GM18873 (cell line): ENCODE data around the gene TYK2.
"Not testable (repeated sequence)": the region's sequence is repeated elsewhere in the genome, so short reads cannot be mapped to it uniquely, and the experiment has no call there.

Source experiments
- ATAC-seq: cut with Tn5 transposase; IDR thresholded peaks from one replicate; pipeline ENCODE4 v1.9.1; 2021; ENCODE audit warnings: mild to moderate bottlenecking, moderate library complexity, moderate number of reproducible peaks; ENCODE audit not compliant: unreplicated experiment, low FRiP score

TYK2 gene

DNA sequence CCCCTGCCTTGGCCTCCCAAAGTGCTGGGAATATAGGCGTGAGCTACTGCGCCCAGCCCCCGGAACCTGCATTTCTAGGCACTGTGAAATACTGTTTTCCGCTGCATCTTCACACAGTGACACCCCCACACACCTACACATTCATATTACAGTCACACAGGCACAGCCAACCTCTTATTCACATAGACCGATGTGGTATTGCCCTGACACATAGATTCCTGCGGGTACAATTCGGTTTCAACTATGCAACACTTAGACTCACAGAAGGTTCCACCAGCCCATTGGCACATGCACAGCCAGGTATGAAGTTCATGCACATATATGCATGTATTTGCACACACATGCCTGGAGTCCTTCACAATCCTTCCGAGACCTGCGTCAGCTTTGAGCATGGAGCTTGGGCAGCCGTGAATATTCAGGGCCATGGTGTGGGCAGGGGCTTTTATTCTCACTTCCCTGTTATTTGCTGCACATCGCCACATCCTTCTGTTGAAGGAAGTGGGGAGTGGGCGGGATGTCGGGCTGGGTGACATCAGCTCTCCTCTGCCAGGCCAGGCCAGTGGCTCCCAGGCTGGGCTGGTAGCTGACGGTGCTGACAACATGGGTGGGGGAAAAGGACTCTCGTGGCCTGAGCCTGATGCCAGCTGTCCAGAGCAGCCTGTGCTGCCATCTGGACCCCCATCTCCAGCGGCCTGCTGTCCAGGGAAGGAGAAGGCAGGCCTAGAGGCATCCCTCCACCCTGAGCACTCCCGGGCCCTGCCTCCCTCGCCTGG is 28.3 kb upstream of the TYK2 start:
- ATAC-seq, result no peak

DNA sequence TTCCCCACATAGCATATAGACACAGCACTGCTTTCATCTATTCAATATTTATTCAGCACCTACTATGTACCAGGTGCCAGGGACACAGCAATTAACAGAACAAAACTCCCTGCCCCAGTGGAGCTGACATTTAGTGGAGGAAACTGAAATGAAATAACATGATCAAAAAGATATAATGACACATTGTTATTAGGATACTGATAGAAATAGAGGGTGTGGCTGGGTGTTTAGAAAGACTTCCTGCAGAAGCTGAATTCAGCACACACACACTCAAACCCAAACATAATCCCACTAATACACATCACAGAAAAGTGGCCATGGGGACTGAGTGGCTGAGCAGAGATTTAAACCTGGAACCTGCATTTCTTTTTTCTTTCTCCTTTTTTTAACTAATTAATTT is 26.7 kb upstream of the TYK2 start:
- no peak for ATAC-seq

DNA sequence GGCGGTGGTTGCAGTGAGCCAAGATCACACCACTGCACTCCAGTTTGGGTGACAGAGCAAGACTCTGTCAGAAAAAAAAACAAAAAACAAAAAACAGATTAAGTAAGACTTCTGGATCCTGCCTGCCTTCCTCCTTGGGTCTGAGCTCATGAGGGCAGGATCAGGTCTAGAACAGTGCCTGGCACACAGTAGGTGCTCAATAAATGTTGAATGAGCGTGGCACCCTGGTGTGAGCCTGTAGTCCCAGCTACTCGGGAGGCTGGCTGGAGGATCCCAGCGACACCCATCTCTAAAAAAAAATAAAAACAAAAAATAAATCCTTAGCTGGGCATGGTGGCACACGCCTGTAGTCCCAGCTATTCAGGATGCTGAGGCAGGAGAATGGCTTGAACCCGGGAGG is 25.8 kb upstream of the TYK2 start:
- no peak for ATAC-seq

DNA sequence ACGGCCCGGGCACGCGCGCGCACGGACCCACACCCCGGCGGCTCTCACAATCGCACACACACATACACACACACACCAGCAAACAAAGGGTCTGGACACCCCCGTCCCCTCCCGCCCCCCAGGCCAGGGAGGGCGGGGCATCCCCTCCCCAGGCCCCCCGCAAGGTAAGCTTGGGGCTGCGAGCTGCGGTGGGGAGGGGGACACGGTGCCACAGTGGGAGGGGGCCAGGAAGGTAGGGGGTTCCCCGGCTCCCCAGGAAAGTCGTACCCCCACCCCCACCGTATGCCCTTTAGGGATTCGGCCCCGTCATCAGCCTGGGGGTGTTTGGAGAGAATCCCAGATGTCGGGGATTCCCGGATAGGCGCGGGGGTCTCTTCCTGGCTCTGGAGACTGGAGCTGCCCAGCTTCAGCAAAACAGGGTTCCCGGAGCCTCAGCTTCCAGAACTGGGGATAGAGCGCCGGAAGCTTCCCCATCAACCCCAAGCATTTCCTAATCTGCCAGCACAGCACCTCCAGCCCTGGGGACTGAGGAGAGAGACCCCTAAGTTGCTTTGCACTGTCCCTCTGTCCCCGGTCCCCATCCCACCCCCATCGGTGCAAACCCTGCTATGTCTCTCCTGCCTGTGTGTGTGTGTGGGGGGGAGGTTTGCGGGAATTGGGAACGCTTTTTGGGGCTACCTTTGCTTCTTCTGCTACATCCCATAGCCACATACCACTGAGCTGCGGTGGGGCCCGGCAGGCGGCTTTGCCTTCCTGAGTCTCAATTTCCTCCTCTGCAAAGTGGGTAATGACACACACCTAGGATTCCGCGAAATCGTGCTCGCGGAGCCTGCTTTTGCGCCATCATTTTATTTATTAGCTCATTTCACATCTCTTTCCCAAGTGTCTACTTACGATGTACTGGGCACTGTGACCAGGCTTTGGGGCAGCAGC is 24.8 kb upstream of the TYK2 start:
- ATAC-seq, result no peak

DNA sequence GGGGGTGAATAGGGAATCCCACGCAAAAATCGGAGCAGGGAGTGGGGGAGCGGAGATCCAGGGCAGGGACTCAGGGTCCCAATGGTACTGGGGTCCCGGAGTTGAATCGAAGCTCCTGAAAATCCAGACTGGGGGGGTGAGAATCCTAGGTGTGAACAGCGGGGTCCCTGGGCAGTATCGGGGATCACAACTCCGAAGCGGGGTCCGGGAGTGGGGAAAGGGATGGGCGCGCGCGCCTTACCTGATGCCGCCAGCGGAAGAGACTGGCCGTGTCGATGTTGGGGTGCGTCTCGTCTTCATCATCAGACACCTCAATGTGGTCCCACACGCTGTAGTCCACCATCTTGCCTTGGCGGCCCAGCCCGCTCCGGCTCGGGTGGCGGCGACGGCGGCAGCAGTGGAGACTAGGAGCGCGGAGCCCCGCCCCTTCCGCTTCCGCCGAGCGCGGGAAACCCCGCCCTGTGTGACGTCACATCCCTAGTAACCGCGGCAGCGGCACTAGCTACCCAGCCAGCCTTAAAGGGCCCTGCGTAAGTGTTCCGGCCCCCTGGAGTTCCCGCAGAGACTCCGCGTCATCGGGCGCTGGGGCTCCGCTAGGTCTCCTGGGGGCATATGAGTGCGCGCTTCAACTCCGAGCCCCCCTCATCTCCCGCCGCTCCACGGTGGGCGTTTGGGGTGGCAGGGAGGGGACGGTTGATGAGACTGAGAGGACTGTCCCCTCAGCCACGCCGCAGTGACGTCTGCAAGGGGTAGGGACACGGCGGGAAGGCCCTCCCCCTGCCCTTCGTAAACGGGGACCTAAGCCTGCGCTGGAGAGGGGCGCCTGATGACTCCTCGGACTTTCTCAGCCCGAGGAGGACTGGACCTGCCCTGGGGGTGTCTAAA is 23.0 kb upstream of the TYK2 start, which contains the start of gene CDC37:
TSS of gene CDC37 (minus strand) at position 406 of the 885 bp plus-strand sequence. CDS start at position 343, 63 bp downstream.
- peak; percentile 69 for ATAC-seq

DNA sequence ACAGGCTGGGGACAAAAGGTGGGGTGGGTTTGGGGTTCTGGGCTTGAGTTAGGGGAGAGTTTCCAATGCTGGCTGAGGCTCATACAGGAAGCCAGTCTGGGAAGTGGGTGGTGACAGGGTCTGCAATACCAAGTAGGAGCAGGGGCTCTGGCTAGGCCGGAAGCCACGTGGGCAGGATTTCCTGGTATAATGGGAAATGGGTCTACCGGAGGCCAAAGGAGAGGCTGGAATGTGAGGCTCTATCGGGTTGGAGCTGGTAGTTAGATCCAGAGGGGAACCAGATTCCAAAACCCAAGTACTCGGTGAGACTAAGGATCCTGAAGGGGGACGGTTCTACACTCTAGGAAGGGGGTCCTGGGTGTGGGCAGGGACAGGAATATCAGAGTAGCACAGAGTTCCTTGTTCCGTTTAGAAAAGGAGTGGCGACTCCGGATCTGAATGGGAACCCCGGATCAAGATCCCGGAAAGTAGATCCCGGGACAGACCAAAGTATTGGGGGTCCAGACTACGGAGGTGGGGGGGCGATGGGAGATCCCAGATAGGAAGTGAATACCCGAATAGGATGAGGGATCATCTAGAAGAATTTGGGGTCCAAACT is 22.2 kb upstream of the TYK2 start:
- ATAC-seq, result no peak

DNA sequence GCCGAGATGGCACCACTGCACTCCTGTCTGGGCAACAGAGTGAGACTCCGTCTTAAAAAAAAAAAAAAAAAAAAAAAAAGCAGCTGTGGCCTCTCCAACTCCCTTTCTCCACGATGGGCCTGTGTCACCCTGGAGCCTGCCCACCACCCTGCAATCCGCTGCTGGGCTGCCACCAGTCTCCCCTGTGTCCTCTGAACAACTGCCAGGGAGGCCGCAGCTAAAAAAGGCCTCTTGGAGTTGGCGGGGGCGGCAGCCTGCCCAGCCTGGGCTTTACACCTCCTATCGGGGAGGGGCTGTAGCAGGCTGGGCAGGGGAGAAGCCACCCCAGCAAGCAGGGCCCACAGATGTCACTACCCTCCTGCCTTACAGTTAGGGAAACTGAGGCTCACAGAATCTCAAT is 19.5 kb upstream of the TYK2 start:
- ATAC-seq, result no peak

DNA sequence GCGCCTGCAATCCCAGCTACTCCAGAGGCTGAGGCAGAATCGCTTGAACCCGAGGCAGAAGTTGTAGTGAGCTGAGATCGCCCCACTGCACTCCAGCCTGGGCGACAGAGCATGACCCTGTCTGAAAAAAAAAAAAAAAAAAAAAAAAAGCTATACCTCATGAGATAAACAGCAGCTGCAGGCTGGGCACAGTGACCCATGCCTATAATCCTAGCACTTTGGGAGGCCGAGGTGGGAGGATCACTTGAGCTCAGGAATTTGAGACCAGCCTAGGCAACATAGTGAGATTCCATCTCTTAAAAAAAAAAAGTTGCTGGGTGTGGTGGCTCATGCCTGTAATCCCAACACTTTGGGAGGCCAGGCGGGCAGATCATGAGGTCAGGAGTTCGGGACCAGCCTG is 19.0 kb upstream of the TYK2 start:
- not testable (repeated sequence) for ATAC-seq

DNA sequence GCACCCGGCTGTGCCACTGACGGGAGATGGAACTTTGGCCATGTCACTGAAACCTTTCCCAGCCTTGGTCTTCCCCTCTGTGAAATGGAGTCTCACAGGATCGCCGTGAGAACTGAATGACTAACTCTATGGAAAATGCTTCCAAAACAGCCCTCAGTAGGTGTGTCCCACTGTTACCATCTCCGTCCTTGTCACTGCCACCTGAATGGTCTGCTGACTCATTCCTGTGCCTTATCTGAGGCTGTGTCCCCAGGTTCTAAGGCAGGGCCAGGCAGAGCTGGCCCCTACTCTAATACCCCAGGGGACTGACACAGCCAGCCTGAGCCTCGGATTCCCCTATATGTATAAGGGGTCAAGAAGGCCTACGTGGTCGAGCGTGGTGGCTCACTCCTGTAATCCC is 18.4 kb upstream of the TYK2 start:
- no peak for ATAC-seq

DNA sequence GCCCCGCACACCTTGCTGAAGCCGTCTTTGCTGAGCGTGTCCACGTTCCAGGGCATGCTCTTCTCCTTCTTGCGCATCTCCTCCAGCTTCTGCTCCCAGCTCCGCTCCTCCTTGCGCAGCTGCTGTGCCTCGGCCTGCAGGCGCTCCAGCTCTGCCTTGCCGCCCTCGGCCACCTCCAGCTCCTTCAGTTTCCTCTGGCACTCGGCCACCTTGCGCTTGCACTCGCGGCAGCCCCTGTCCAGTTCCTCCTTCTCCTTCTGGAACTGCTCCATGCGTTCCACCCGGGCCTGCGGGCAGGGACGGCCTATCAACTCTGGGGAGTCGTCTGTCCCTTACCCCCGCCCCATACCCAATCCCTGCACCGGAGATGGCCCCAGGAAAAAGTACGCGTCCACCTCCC is 15.5 kb upstream of the TYK2 start:
- ATAC-seq, result no peak

DNA sequence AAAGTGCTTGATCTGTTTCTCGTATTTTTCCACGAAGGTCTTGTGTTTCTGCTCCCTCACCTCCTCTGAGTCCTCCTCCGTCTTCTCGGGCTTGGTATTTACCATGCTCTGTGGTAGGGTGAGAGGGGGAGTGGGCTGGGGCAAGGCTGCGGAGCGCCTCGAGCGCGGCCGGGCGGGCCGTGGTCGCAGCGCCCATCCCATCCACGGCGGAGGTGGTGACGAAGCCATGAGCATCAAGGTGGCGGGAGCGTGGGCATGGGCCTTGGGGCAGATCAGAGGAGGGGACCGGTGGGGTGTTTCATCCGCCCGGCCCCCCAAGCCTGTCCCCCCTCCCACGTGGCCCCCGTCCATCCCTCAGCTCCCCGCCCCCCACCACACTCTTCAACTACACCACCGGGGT is 15.1 kb upstream of the TYK2 start:
- ATAC-seq, result no peak

DNA sequence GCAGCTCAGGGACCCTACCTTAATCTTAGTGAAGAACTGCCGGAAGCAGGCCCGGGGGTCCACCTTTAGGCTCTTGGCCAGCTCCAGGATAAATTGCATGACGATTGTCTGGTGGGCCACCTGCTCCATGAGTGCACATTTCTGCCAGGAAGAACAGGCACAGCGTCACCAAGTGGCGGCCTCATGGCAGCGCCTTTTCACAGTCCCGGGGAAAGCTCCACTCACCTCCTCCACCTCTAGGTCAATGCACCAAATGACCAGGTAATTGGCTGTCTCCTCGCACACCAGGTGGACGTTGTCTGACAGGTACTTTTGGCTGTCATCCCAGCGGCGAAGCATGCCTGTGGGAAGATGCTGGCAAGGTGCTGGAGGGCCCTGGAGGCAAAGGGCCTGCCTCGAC is 14.6 kb upstream of the TYK2 start:
- ATAC-seq, result no peak

DNA sequence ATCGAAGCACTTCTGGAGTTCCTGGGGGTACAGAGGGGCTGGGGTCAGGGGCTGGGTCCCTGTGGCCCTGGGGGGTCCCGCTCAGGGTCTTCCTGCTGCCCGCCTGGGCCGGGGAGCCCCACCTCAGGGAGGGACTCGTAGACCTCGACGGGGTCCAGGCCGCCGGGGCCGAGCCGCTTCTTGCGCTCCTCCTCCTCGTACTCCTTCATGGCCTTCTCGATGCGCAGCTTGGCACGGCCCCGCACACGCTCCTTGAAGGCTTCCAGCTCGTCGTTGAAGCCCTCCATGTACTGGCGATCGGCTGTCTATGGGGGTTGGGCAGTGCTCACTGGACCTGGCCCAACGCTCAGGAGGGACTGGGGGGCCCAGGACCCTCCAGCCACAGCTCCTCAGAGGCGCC is 12.8 kb upstream of the TYK2 start:
- no peak for ATAC-seq

DNA sequence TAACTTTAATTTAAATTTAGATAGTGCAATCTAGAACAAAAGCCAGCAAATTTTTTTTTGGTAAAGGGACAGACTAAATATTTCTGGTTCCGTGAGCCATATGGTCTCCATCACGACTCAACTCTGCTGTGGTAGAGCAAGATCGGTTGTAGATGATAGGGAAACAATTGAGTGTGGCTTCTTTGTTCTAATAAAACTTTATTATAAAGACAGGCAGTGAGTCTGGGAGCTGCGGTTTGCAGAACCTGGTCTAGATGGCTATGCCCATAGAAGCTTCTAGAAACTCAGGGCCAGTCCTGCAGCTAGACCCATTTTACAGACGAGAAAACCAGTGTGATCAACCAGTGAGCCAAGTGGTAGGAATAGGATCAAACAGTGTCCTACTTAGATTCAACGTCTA is 11.7 kb upstream of the TYK2 start:
- ATAC-seq, result no peak

DNA sequence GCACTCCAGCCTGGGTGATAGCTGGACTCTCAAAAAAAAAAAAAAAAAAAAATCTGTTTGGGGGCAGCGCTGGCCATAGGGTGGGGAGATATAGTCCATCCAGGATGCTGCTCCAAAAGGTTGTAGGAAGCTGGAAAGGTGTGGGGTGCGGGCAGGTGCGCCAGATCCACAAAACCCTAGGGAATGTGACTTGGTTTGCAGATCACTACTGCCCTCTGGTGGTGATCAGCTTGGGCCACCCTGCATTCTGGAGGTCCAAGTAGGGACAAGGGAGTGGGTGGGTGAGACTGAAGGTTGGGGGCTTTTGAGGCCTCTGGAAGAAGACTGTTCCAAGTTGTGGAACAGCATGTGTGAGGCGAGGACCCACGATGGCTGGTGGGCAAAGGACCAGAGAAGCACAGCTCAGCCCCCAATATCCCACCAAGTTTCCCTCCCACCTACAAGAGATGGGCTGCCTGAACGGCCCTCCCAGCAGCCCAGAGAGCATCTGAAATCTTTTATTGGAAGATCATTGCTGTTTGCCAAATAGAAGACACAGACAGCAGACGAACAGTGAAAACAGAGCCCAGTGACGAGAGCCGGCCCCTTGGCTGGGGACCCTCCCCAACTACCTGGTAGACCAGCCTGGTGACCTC is 10.4 kb upstream of the TYK2 start:
- no peak for ATAC-seq

DNA sequence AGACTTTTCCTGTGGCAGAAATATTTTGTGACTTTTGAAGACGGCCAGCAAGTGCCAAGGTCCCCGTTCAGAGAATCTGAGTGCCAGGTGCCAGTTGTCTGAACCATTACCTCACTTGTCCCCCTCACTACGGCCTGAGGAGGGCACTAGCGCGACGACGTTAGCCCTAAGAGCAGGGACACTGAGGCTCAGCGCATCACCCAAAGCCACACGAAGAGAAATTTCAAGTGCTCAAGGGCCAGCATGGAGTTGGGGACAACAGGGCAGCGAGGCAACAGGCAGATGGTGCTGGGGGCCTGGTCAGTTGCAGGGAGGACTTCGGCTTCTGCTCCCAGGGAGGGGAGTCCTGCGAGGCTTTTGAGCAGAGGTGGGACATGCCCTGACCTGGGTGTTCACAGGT is 9.5 kb upstream of the TYK2 start:
- no peak for ATAC-seq

DNA sequence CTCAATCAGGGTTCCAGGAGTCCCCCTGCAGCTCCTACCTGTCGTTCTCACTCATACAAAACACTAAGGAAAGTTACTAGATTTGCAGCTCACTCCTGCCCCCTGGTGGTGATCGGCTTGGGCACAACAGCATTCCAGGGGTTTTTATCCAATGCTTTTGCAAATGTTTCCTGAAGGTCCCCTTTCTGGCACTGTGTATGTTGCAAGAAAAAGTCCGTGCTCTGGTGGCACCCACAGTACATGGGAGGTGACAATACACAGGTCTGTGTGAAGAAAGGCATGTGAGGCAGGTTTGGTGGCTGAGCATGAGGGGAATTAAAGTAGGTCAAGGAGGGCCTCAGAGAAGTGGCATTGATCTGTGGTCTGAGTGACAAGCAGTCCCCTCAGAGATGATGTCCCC is 8.6 kb upstream of the TYK2 start:
- ATAC-seq, result no peak

DNA sequence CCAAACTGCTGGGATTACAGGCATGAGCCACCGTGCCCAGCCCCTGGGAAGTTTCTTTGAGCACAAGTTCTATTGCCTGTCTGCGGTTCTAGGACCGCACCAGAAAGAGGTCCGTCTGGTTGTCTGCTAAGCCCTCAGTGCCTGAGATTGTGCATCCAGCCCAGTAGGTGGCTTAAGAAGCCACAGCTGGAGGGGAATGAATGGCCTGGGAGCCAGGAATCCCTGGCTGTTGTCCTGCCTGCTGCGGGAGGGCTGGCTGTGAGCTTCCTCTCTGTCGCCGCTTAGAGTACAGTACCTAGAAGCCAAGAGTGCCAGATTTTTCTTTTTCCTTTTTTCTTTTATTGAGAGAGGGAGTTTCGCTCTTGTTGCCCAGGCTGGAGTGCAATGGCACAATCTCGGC is 4.2 kb upstream of the TYK2 start:
- ATAC-seq, result no peak

DNA sequence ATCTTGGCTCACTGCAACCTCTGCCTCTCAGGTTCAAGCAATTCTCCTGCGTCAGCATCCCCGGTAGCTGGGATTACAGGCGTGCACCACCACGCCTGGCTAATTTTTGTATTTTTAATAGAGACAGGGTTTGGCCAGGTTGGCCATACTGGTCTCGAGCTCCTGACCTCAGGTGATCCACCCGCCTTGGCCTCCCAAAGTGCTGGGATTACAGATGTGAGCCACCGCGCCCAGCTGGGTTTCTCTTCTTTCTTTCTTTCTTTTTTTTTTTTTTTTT is 2.8 kb upstream of the TYK2 start:
- not testable (repeated sequence) for ATAC-seq

DNA sequence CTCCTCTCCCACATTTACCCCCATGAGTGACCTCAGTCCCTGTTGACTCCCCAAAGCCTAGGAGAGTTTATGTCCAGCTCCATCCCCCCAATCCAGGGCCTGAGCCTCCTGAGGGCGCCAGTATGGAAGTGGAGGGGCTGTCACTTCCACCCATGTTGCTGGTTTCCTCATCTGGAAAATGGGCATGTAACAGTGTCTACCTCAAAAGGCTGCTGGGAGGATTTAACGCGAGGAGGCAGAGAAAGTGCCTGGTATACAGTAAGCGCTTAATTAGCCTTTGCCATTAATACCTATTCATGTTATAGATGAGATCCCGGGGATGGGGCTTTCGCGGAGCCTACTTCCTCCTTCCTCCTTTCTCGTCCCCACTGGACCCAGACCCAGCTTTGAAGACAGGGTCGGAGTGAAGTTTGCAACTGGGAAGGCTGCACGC is 476 bp downstream of the TYK2 start:
- peak; percentile 4 for ATAC-seq
